Measurements from ENCODE around the gene CDH2.

DNA sequence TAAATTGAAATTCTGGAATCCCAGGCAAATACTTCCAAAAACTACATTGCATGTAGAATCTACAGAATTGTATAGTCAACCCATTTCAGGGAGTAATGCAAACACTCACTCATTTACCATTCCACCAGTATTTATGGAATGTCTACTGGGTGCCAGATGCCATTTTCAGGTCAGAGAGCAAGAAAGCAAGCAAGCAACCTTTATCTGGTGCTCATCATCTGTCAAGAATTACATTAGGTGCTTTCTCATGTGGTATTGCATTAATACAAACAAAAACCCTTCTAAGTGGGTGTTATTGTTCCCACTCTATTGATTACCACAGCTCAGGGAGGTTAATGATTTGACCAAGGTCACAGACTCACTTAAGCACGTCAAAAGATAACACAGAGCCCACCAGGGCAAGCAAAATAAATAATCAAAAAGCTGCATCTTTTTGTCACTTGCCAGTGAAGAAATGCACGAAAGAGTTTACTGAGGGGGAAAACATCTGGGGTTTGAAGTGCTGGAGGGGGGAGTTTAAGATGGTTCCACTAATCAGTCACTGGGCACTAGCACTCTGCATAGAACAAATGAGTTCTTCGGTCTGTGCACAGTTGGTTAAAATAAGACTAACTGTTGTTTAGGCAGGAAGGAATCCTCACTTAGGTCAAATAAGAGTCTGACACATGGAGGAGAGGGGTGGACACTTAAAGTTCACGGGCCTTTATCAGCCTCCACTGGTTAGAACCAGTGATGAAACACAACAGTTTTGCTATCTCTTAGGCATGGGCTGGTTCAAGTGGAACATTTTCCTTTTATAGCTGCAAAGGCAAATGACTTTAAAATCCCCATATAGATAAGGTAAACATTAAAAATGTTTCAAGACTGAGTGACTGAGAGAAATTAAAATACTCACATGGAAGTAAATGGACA is 208.8 kb downstream of the CDH2 start:
- TF ChIP-seq CTCF (optimal IDR thresholded peaks at IDR 0.05 in 1 of 3, IDR thresholded peaks at IDR 0.05 in 1 of 3, conservative IDR thresholded peaks at IDR 0.05 in 1 of 3; ENCODE audit: extremely low read depth in 1 of 3, insufficient read depth in 2 of 3, low read length in 3 of 3) (no peak), EZH2 (IDR thresholded peaks at IDR 0.05; ENCODE audit: low read length) (no peak)

All from keratinocyte (primary cell).